T-cell (primary cell): ENCODE data around the gene PCDH19. TPM values are rescaled to one million over a fixed set of nuclear protein-coding genes. Genes with fewer than 3 reads are reported as not detected.

Experiments
- ATAC-seq, 4 experiments: fragments of 200-7000 bp in 3 of 4; fragments of 150-1000 bp in 1 of 4; cut with Tn5 transposase; replicated peaks in 1 of 4; 1 replicate in 3 of 4; 2 replicates in 1 of 4; pipeline ENCODE4 v1.10.0; 2021; ENCODE audit warnings: moderate library complexity in 3 of 4, mild to moderate bottlenecking in 2 of 4, moderate number of reproducible peaks in 1 of 4
- CTCF ChIA-PET, 2 donors: fragments of 300-600 bp; sonication (Branson Sonifier 250); formaldehyde crosslinking; loops; one replicate each; lab custom pipeline; 2022; ENCODE audit warnings: antibody characterized with exemption in 2 of 2; lab: Charles Lee
- POLR2A ChIA-PET, 2 donors: fragments of 300-600 bp; sonication (Branson Sonifier 250); formaldehyde crosslinking; loops; one replicate each; lab custom pipeline; 2022; ENCODE audit warnings: antibody characterized with exemption in 2 of 2; lab: Charles Lee
- DNase-seq, 35 experiments: peaks; one replicate each; pipeline versions ENCODE4 v3.0.0 to v3.0.0-alpha.2; 2013 to 2023
- H3K27ac ChIP-seq: one replicate; pipeline ENCODE4 v1.5.1; 2013; ENCODE audit warnings: low read length
- H3K27me3 ChIP-seq, 2 experiments: replicated peaks in 1 of 2; 1 replicate in 1 of 2; 2 replicates in 1 of 2; pipeline versions ENCODE4 v1.6.1 to v1.7.0; 2013; ENCODE audit warnings: low read length in 1 of 2, mixed read lengths in 1 of 2; ENCODE audit not compliant: control insufficient read depth in 2 of 2, insufficient read depth in 2 of 2; ENCODE audit errors: extremely low read depth in 1 of 2
- H3K36me3 ChIP-seq, 2 donors: 1 replicate in 1 of 2; 2 replicates in 1 of 2; pipeline versions ENCODE4 v1.6.1 to v1.7.0; 2013; ENCODE audit warnings: low read length in 1 of 2; ENCODE audit not compliant: control insufficient read depth in 2 of 2, insufficient read depth in 1 of 2; ENCODE audit errors: extremely low read depth in 1 of 2
- H3K4me1 ChIP-seq, 2 experiments: 1 replicate in 1 of 2; 2 replicates in 1 of 2; pipeline versions ENCODE4 v1.6.1 to v1.7.0; 2013; ENCODE audit warnings: low read length in 2 of 2, mixed read lengths in 1 of 2; ENCODE audit not compliant: insufficient read depth in 2 of 2, control insufficient read depth in 1 of 2; ENCODE audit errors: extremely low read depth in 1 of 2
- H3K4me3 ChIP-seq, 2 donors: 1 replicate in 1 of 2; 2 replicates in 1 of 2; pipeline versions ENCODE4 v1.5.1 to v1.7.0; 2013; ENCODE audit warnings: mild to moderate bottlenecking in 2 of 2, low read length in 1 of 2, moderate library complexity in 1 of 2; ENCODE audit not compliant: control insufficient read depth in 1 of 2; ENCODE audit errors: extremely low read depth in 1 of 2
- H3K9me3 ChIP-seq: 2 replicates; pipeline ENCODE4 v1.7.0; 2013
- H3K27ac Mint-ChIP-seq, 2 donors: one replicate each; pipeline ENCODE4 v1.8.0; 2020 to 2021; ENCODE audit warnings: mild to moderate bottlenecking in 2 of 2, mixed read lengths in 2 of 2
- H3K27me3 Mint-ChIP-seq, 2 donors: one replicate each; pipeline ENCODE4 v1.8.0; 2021 to 2022; ENCODE audit warnings: mixed read lengths in 2 of 2
- H3K36me3 Mint-ChIP-seq: one replicate; pipeline ENCODE4 v1.8.0; 2021; ENCODE audit warnings: mixed read lengths
- H3K4me1 Mint-ChIP-seq, 3 donors: one replicate each; pipeline ENCODE4 v1.8.0; 2020 to 2022; ENCODE audit warnings: mixed read lengths in 3 of 3, mild to moderate bottlenecking in 1 of 3
- H3K4me3 Mint-ChIP-seq, 3 donors: one replicate each; pipeline ENCODE4 v1.8.0; 2020 to 2022; ENCODE audit warnings: mild to moderate bottlenecking in 3 of 3, mixed read lengths in 3 of 3, moderate library complexity in 3 of 3
- H3K9me3 Mint-ChIP-seq, 3 donors: one replicate each; pipeline ENCODE4 v1.8.0; 2020 to 2022; ENCODE audit warnings: mixed read lengths in 3 of 3
- WGBS: methylation state at CpG from one replicate; pipeline ENCODE4 v1.1.5; 2013; ENCODE audit warnings: missing lambda C conversion rate; ENCODE audit not compliant: insufficient coverage; 5-methylcytosine and 5-hydroxymethylcytosine counted together
- total RNA-seq, 35 experiments: library from RNA in 6 of 35; stranded (reverse) in 6 of 35; fragments of 120-200 nt in 1 of 35; gene quantifications; one replicate each; pipeline versions ENCODE4 v1.2.1 to v1.2.4 and lab custom pipeline; 2013 to 2026

Gene PCDH19
- total RNA-seq, 5 donors from 2014 or later (not counting 1 experiment from before 2014, with no cell fraction given), result 0.03 to 0.05 TPM; not detected in 3

DNA sequence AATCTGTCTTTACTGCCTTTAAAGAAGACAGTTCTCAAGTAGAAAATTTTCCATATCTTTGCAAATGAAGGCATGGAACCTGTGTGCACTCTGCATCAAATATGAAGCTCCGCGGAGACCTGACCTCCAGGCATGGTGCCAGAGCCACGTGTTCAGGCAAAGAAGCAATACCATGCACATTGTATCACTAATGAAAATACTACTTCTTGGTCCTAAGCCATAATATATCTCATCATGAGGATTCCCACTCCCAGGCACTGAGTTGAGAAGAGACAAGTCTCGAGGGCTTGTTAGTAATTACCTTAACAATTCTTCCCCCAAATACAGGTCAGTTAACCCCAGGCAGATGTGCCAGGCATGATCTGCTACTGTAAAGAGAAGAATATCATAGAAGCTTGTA is 56.7 kb downstream of the PCDH19 start:
- Histone ChIP-seq H3K27me3 (no peaks in the 10 kb centered on the region), H3K9me3 (no peaks in the 10 kb centered on the region), H3K4me3 (no peak overlapping the region), H3K4me1 (no peaks in the 10 kb centered on the region), H3K27ac (no peak overlapping the region), H3K36me3 (no peaks in the 10 kb centered on the region)
- Mint-ChIP-seq H3K27ac (no peak overlapping the region), H3K27me3 (peaks cover 0 to 32% of the 10 kb centered on the region in 2 donors), H3K9me3 (no peaks in the 10 kb centered on the region), H3K36me3 (no peaks in the 10 kb centered on the region), H3K4me1 (no peaks in the 10 kb centered on the region), H3K4me3 (no peak overlapping the region)
- DNase-seq, result no peak
- ATAC-seq, result no peak
- WGBS, result no CpG with 5 or more reads among the region's 4 CpGs
- CTCF ChIA-PET, result no interaction called here
- POLR2A ChIA-PET, result no interaction called here

GRCh38 chrX:100350704-100351489 is 59.2 kb downstream of the PCDH19 start:
- H3K36me3 Mint-ChIP-seq, result no peaks in the 10 kb centered on the region

DNA sequence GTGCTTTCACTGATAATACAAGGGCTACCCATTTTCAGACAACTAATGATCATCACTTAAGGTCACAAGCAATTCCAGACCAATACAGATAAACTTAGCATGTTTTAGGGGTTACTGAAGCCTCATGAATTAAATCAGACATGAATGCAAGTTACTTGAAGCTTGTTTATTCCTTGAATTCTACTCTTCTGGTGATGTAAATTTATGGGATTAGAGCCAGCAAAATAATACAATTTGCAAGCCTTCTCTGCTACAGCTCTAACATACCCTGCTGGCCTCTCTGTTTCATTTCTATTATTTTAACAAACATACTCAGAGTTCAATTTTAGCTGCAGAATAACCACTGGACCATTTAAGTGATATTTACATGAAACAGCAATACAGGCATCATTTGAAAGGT is 60.7 kb downstream of the PCDH19 start:
- Histone ChIP-seq H3K4me3 (no peak overlapping the region), H3K36me3 (no peaks in the 10 kb centered on the region), H3K27me3 (no peaks in the 10 kb centered on the region), H3K27ac (no peak overlapping the region), H3K4me1 (no peaks in the 10 kb centered on the region), H3K9me3 (no peaks in the 10 kb centered on the region)
- DNase-seq, result no peak
- no peak overlapping the region for H3K4me3 Mint-ChIP-seq
- peaks cover 0 to 28% of the 10 kb centered on the region in 2 donors for H3K27me3 Mint-ChIP-seq
- peaks cover 0 to 4% (median 0%) of the 10 kb centered on the region in 3 donors for H3K9me3 Mint-ChIP-seq
- ChIA-PET CTCF (no interaction called here), POLR2A (no interaction called here)
- no peaks in the 10 kb centered on the region for H3K4me1 Mint-ChIP-seq
- no peak for ATAC-seq
- H3K27ac Mint-ChIP-seq, result no peak overlapping the region
- no peaks in the 10 kb centered on the region for H3K36me3 Mint-ChIP-seq

More at GRCh38 chrX:100350704-100351489, 59.2 kb downstream of the PCDH19 start:
- H3K36me3 ChIP-seq, result no peaks in the 10 kb centered on the region
- H3K9me3 ChIP-seq, result no peaks in the 10 kb centered on the region
- H3K4me1 Mint-ChIP-seq, result no peaks in the 10 kb centered on the region
- peaks cover 0 to 4% (median 0%) of the 10 kb centered on the region in 3 donors for H3K9me3 Mint-ChIP-seq
- H3K27me3 Mint-ChIP-seq, result peaks cover 0 to 22% of the 10 kb centered on the region in 2 donors
- H3K27ac Mint-ChIP-seq, result no peak overlapping the region
- no peak overlapping the region for H3K27ac ChIP-seq
- ATAC-seq (no peak), DNase-seq (no peak)
- CTCF ChIA-PET, result no interaction called here
- H3K27me3 ChIP-seq, result no peaks in the 10 kb centered on the region
- H3K4me3 ChIP-seq, result no peak overlapping the region
- WGBS, result 83% methylated on average over 3 of the region's 5 CpGs
- no peaks in the 10 kb centered on the region for H3K4me1 ChIP-seq
- POLR2A ChIA-PET, result no interaction called here
- H3K4me3 Mint-ChIP-seq, result no peak overlapping the region

DNA sequence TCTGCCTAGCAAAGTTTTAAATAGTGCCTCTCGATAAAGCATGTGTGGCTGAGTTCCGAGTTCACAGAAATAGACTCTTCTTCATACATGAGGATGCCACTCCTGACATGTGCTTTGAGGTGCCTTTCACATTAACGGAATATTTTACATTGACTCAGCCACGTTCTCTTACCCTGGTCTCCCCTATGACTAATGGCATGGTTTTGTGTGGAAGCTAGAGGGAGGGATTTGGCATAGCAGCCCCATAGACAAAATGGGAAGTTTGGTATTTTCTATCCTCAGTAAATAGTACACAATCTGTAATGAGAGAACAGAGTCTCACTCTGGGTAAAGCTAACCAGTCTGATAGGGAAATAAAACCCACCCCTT is 68.9 kb downstream of the PCDH19 start:
- no peaks in the 10 kb centered on the region for H3K9me3 ChIP-seq
- no peak overlapping the region for H3K27ac ChIP-seq
- ATAC-seq, result no peak
- H3K36me3 ChIP-seq, result no peaks in the 10 kb centered on the region
- H3K4me1 ChIP-seq, result no peaks in the 10 kb centered on the region
- no peak for DNase-seq
- Mint-ChIP-seq H3K4me3 (no peak overlapping the region), H3K27me3 (peaks cover 0 to 19% of the 10 kb centered on the region in 2 donors), H3K9me3 (no peaks in the 10 kb centered on the region), H3K36me3 (no peaks in the 10 kb centered on the region), H3K27ac (no peak overlapping the region), H3K4me1 (no peaks in the 10 kb centered on the region)
- POLR2A ChIA-PET, result no interaction called here
- no CpG with 5 or more reads among the region's 4 CpGs for WGBS
- CTCF ChIA-PET, result interaction anchor here in 1 of 2 donors (0.6 kb wide), 1 partner anchor 1441 kb away, joined by 8 read pairs; no protein-coding TSS in a partner anchor
- H3K27me3 ChIP-seq, result no peaks in the 10 kb centered on the region
- H3K4me3 ChIP-seq, result no peak overlapping the region

DNA sequence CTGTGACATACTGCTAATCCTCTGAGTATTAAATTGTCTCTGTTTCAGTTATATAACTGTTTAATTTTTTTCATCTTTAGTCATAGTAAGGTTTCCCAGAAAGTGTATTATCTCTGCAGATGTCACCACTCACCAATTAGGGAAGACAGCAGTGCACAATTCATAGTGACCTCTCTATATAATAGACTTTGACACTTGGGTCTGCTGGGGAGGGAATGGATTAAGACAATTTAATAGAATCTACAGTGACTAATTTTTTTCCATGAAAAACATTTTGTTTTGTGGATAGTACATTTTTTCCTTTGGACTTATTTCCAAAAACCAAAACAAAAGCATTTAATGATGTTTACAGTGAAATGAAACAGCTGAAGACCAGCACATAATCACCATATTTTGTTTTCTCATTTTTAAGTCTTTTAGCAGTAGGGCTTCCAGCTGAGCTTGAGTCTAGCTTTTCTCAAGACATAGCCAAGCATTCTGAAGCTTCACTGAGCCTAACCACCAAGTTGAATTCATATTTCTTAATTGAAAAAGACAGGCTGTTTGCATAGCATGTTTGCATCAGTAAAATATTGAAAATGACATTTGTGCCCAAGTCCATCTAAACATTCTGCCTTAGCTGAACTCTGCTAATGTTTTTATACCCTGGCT is 69.5 kb downstream of the PCDH19 start:
- H3K36me3 ChIP-seq, result no peaks in the 10 kb centered on the region
- no peak for ATAC-seq
- no peaks in the 10 kb centered on the region for H3K4me1 ChIP-seq
- H3K4me3 ChIP-seq, result no peak overlapping the region
- Mint-ChIP-seq H3K9me3 (no peaks in the 10 kb centered on the region), H3K27me3 (peaks cover 0 to 17% of the 10 kb centered on the region in 2 donors), H3K4me1 (no peaks in the 10 kb centered on the region), H3K27ac (no peak overlapping the region), H3K4me3 (no peak overlapping the region), H3K36me3 (no peaks in the 10 kb centered on the region)
- no peaks in the 10 kb centered on the region for H3K9me3 ChIP-seq
- no peak overlapping the region for H3K27ac ChIP-seq
- ChIA-PET CTCF (interaction anchor here in 1 of 2 donors (0.6 kb wide), 1 partner anchor 1441 kb away, joined by 8 read pairs; no protein-coding TSS in a partner anchor), POLR2A (no interaction called here)
- H3K27me3 ChIP-seq, result no peaks in the 10 kb centered on the region
- no peak for DNase-seq

GRCh38 chrX:100328351-100328750 is 81.7 kb downstream of the PCDH19 start:
- ChIA-PET CTCF (no interaction called here), POLR2A (no interaction called here)
- H3K9me3 Mint-ChIP-seq, result no peaks in the 10 kb centered on the region
- Histone ChIP-seq H3K9me3 (no peaks in the 10 kb centered on the region), H3K4me3 (no peak overlapping the region), H3K27ac (no peak overlapping the region), H3K27me3 (no peaks in the 10 kb centered on the region), H3K36me3 (no peaks in the 10 kb centered on the region), H3K4me1 (no peaks in the 10 kb centered on the region)
- no peaks in the 10 kb centered on the region for H3K4me1 Mint-ChIP-seq
- H3K36me3 Mint-ChIP-seq, result no peaks in the 10 kb centered on the region
- DNase-seq (no peak), ATAC-seq (no peak)
- WGBS, result no CpG with 5 or more reads among the region's 6 CpGs
- H3K27me3 Mint-ChIP-seq, result peaks cover 0 to 24% of the 10 kb centered on the region in 2 donors
- H3K4me3 Mint-ChIP-seq, result no peak overlapping the region
- H3K27ac Mint-ChIP-seq, result no peak overlapping the region
